Retinal pigment epithelial cell (primary cell): Measurements from ENCODE around the gene FGD2.

Experiments used
- DNase-seq: peaks from one replicate; pipeline ENCODE4 v3.0.0-alpha.2; 2010; ENCODE audit warnings: low read depth
- H3K4me3 ChIP-seq: 2 replicates; pipeline ENCODE4 v1.5.1; 2011; ENCODE audit warnings: mild to moderate bottlenecking, low read length, control low read depth, moderate library complexity
- CTCF ChIP-seq: conservative IDR thresholded peaks from 2 replicates; pipeline ENCODE4 v1.5.1; 2011; ENCODE audit warnings: low read depth, low read length, control low read depth, inconsistent platforms

FGD2 gene

GRCh38 chr6:37025621-37026466 is 20.4 kb downstream of the FGD2 start:
- no peak for DNase-seq
- no peak for TF ChIP-seq CTCF
- no peak overlapping the region for H3K4me3 ChIP-seq

- TF ChIP-seq CTCF: no peak
- no peak overlapping the region for H3K4me3 ChIP-seq
- no peak for DNase-seq
These were observed 21.7 kb downstream of the FGD2 start for GRCh38 chr6:37027036-37027720.

GRCh38 chr6:37027811-37028469 is 22.5 kb downstream of the FGD2 start:
- TF ChIP-seq CTCF: no peak
- no peak overlapping the region for H3K4me3 ChIP-seq
- no peak for DNase-seq

GRCh38 chr6:37029249-37029971 is 24.0 kb downstream of the FGD2 start:
- no peak overlapping the region for H3K4me3 ChIP-seq
- DNase-seq: peak; percentile 42
- peak; percentile 79 for TF ChIP-seq CTCF

- H3K4me3 ChIP-seq: no peak overlapping the region
- no peak for DNase-seq
- no peak for TF ChIP-seq CTCF
These were observed 25.1 kb downstream of the FGD2 start for GRCh38 chr6:37030599-37030998.

- TF ChIP-seq CTCF: no peak
- no peak overlapping the region for H3K4me3 ChIP-seq
- no peak for DNase-seq
These were observed 26.8 kb downstream of the FGD2 start for GRCh38 chr6:37032239-37032638.
